GM20000 (cell line): Measurements from ENCODE around the gene ZKSCAN7.
"Not testable (repeated sequence)": the region's sequence is repeated elsewhere in the genome, so short reads cannot be mapped to it uniquely, and the experiment has no call there.

Source experiments
- DNase-seq: peaks from one replicate; pipeline ENCODE4 v3.0.0; 2012; ENCODE audit warnings: low spot score
- CTCF ChIP-seq: IDR thresholded peaks from 2 replicates; pipeline ENCODE4 v1.5.1; 2012; ENCODE audit warnings: mild to moderate bottlenecking, control low read depth; ENCODE audit errors: extremely low read depth, missing control alignments

Gene ZKSCAN7

GRCh38 chr3:44576613-44577012, 21.6 kb downstream of the ZKSCAN7 start:
- DNase-seq: no peak
- no peak for TF ChIP-seq CTCF

DNA sequence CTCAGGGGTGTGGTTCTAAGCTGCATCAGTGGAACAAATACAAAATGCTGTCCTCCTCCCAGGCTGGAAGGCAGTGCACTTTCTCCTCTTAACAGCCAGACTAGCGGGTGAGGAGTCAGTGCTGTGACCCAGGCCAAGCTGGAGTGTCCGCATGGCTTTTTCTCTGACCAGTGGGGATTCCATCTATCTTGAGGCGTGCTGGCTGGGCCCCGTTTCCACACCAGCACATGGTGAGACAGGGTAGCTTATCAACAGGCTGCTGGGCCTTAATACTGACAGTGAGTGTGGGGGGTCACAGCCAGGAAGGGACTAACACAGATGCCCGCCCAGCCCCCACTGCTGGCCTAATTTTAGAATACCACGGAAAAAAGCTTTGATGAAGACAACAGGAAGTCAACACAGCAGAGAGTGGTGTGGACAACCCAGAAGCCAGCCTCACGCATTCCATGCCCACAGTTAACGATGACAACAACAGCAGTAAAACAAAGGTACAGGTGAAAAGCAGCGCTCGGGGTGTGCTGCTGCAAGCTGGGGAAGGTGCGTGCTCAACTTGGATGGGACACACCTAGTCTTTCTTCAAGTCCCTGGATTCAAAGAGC, 22.5 kb downstream of the ZKSCAN7 start:
- not testable (repeated sequence) for DNase-seq

DNA sequence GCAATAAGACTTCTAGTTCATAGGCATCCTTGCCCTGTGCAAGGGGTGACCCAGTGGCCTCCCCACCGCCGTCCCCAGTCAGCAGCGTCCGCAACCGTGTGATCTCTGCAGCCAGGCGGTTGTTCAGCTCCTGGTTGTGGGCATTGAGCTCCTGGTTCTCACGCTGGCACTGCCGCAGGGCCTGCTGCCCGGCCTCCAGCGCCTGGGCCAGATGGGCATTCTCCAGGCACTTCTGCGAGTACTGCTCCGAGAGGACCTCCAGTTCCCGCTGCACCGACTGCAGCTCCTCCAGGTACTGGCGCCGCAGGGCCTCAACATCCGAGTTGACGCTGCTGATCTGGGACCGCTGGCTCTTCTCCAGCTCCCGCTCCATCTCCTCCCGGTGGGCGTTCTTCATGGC, 23.3 kb downstream of the ZKSCAN7 start:
- DNase-seq: not testable (repeated sequence)

DNA sequence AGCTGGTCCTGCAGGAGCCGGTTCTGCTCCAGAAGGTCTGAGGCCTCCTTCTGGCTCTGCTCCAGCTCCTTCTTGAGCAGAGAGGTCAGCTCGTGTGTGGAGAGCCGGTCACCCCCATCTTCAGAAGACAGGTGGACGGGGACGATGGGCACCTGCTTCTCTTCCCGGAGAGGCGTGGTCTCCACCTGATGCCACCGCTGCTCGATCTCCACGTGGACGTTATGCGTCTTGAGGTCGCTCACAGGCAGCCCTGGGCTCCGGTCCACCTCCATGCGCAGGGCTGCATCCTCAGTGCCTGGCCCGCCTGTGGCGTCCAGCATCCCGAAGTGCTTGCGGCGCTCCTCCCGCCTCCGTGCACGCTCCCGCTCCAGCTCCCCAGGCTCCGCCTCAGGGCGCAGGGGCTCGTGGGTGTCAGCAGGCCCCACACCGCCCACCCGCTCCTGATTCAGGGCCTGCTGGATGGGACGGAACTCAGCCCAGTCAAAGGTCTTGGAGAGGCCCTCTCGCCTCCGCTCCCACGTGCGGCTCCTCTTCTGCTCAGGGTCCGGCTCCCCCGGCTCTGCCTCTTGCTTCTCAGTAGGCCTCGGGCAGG, 24.0 kb downstream of the ZKSCAN7 start:
- DNase-seq: not testable (repeated sequence)

- not testable (repeated sequence) for DNase-seq
Measured at GRCh38 chr3:44579749-44580148, 24.8 kb downstream of the ZKSCAN7 start.

DNA sequence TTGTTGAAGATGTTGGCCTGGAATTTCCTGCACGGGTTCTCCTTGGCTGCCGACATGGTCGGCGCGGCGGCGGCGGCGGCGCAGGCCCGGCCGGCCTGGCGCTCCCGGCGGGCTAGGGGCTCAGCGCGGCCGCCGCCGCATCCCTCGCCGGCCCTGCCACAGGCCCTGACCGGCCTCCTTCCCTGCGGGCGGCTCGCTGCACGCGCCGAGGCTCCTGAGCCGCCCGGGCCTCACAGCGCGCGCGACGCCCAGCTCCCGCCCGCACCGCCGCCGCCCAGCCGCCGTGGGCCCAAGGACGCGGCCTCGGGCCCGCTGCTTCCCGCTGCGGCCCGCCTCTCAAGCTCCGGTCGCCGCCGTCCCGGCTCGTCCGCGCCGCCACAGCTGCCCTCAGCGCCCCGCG, 26.0 kb downstream of the ZKSCAN7 start:
- not testable (repeated sequence) for DNase-seq

DNA sequence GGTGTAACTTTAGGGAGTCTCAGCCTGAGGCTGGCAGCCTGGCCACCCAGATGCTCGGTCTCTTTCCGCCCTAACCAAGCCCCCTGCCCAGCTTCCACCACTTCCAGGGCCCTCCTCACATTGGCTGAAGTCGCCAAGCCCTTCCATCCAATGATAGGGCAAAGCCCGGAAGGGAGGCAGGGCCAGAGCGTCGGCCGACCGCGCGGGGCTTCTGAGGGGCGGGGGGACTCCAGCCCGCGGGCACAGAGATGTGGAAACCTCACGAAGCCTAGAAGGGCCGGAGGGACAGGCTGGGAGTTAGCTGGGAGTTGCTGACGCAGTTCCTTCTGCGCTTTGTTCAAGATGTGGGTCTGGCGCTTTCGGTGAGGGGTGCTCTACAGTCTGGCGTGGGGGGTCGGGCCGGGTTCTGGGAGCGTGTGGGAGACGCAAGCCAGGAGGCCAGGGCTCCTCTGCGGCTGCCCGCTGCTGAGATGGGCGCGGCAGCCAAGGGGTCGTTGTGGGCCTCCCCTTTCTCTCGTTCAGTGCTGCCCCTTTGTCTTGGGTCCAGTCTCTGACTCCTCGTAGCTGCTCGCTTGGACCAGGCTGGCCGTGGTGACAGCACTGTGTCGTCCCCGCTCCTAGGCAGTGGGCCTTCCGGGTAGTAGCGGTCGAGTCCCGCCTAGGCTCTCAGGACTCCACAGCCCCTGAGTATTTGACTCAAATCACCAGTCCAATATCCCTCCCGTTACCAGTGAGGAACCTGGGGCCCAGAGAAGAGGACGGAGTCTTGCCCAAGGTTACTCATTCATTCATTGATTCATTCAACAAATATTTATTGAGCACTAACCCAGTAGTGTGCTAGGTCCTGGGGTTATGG, 29.9 kb downstream of the ZKSCAN7 start, which contains the start of gene ZNF660:
Gene ZNF660 (plus strand): TSS at position 319 of the 856 bp plus-strand sequence. CDS start 9,230 bp downstream, outside the sequence.
- TF ChIP-seq CTCF: no peak
- peak; percentile 83 for DNase-seq

DNA sequence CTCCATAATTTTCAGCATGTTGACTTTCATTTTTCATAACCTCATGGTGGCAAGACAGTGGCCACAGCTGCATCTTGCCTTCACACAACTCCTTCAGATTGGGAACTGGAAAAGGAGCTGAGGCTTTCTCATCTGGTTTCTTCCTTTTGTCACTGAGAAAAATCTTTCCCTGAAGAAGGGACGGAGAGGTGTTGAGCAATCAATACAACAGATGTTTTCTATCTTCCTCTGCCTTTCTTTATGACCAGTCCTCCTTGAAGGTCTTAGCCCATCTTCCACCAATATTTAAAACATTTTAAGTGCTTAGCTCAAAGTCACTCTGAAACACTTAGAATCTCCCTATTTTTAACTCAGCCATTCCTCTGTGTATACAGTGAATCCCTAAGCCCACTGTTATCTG, 41.6 kb downstream of the ZKSCAN7 start:
- TF ChIP-seq CTCF: no peak
- no peak for DNase-seq

DNA sequence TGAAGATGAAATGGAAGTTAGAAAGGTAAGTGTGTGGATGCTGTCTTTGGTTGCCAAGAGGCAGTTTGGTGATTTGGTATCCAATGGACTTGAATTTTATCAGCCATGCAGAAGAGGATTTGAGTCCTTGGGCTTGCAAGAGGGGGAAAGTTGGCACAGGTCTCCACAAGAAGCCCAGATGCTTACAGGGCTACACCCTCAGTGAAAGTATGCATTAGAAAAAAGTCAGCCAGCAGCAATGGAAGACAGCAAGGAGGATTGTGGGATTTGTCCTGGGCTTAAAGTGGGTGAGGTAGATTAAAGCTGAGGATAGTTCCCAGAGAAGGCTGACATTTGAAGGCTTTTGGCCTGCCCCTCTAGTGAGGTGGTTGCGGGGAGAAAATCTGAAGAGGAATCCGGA, 46.8 kb downstream of the ZKSCAN7 start:
- TF ChIP-seq CTCF: no peak
- no peak for DNase-seq

DNA sequence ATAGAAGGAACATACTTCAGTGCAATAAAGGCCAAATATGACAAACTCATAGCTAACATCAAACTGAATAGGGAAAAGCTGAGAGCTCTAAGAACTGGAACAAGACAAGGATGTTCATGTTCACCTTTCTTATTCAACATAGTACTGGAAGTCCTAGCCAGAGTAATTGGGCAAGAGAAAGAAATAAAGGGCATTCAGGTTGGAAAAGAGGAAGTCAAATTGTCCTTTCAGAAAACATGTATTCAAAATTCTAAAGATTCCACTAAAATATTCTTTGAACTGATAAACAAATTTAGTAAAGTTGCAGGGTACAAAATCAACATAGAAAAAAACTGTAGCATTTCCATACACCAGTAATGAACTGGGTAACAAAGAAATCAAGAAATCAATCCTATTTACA, 57.7 kb downstream of the ZKSCAN7 start:
- no peak for TF ChIP-seq CTCF
- DNase-seq: no peak
